Left renal pelvis (tissue), 4 donors: ENCODE results near the gene ZNF616. TPM values are rescaled to one million over a fixed set of nuclear protein-coding genes. Genes with fewer than 3 reads are reported as not detected.

Experiments used
- DNase-seq, 4 donors: peaks; one replicate each; pipeline ENCODE4 v3.0.0-alpha.2; 2013; ENCODE audit warnings: low read depth in 4 of 4, low spot score in 3 of 4
- polyA plus RNA-seq, 4 donors: library from polyadenylated mRNA; unstranded; fragments of 120-200 nt; gene quantifications; one replicate each; pipeline ENCODE4 v1.2.1, GENCODE V29; 2013; ENCODE audit not compliant: insufficient read length in 4 of 4

Gene ZNF616
- polyA plus RNA-seq, result 10 to 100 TPM; 17.7 to 23.2 (median 19.7) TPM

DNA sequence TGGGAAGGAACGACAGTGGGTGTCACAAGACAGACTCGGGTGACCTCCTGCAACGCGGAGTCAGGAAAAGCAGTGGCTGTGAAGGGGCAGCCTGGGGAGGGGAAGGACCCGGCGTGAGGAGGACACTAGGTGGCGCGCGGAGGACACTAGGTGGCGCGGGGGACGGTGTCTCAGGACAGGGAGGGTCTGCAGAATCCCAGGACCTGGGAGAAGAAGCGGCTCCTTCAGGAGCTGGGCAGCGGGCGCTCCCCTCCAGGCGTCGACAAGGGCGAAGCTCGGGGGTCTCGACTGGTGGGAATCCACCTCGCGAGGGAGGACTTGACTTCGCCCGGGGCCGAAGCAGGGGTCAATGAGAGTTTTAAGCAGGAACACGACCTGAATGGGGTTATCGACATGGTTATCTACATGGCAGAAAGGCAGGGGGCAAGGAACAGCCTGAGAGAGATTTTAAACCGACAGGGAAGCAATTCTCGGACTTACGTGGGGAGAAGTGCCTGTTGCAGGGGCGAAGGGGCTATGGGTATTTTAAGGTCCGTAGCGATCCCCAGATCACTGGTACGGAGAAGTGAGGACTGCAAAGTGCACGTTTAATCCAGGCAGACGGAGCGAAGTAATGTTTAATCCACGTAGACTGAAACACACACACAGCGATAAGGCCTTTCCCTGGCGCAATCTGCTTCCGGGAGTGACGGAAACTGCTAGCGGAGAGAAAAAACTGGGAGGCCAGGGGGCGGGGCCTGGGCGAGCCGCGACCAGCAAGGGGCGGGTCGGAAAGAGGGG lies at the start of gene ZNF616:
ZNF616 (minus strand) TSS at position 687 of the 780 bp plus-strand sequence. CDS start 9,426 bp downstream, outside the sequence.
- peak; percentile 83 to 89 (median 88) for DNase-seq

DNA sequence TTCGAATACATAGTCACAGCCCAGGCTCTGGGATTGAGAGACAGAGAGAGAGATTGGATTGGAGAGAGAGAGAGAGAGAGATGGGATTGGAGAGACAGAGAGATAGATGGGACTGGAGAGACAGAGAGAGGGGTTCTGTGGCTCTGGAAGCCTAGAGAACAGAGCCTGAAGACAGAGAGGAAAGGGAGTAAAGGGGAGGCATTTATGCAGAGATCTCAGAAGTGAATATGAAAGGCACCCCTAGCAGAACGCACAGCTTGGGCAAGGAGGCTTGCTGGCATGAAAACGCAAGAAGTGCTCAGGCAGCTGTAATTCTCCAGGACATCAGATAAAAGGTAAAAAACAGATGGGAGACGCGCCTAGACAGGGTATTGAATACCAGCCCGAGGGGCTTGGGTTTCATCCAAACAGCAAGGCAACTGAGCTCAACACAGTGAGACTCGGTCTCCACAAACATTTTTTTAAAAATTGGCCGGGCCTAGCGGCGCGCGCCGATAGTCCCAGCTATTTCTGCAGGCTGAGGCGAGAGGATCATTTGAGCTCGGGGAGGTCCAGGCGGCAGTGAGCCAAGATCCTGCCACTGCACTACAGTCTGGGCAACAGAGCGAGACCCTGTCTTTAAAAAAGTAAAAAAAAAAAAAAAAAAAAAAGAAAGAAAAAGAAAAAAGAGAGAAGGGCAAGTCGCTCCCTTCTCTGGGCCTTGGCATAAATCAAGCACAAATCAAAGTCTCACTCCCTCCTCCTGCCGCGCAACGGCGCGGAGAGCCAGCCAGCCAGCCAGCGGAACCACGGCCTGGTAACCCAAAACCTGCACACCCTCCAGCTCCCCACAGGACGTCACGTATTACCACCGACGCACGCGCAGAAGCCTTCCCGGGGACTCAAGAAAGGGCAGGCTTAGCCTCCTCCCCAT lies 49.3 kb upstream of the ZNF616 start:
- DNase-seq, result peak in 1 of 4 donors; percentile 73

DNA sequence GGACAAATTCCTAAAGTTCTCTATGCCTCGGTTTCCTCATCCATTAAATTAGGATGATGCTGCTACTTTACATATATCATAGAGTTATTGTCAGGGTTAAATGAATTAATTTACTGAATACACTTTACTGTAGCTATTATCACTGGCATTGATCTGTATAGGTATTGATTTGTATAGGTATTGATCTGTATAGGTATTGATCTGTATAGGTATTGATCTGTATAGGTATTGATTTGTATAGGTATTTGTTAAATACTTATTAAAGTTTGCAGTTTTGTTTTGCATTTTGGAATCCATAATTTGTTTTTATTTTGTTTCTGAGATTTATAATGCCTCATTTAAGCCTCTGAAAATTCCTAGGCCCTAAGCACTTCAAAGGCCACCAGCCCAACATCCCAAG lies 47.7 kb upstream of the ZNF616 start:
- DNase-seq, result no peak

DNA sequence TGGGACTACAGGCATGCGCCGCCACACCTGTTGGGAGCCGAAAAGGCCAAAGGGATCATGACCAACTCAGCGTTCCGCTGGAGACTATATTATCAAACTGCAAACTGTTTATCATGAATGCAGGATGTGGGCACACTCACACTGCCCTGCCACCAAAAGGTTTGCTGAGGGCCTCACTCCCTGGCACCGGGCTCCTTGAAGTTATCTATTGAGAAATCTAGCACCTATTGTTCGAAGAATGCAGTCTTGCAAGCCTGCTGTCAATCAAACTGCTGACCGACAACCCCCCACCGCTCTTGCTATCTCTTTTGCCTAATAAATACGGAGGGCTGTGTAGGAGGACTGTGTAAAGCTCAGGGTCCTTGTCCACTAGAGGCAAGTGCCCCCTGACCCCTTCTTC lies 36.8 kb upstream of the ZNF616 start:
- DNase-seq, result no peak

DNA sequence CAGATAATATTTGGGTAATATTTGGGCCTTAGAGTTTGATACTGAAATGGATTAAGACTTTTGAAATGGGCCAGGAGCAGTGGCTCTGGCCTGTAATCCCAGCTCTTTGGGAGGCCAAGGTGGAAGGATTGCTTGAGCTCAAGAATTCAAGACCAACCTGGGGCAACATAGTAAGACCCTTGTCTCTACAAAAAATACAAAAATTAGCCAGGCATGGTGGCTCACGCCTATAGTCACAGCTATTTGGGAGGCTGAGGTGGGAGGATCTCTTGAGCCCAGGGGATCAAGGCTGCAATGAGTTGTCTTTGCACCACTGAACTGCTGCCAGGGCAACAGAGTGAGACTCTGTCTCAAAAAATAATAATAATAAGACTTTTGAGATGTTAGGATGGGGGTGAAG lies 32.6 kb upstream of the ZNF616 start:
- DNase-seq, result no peak

DNA sequence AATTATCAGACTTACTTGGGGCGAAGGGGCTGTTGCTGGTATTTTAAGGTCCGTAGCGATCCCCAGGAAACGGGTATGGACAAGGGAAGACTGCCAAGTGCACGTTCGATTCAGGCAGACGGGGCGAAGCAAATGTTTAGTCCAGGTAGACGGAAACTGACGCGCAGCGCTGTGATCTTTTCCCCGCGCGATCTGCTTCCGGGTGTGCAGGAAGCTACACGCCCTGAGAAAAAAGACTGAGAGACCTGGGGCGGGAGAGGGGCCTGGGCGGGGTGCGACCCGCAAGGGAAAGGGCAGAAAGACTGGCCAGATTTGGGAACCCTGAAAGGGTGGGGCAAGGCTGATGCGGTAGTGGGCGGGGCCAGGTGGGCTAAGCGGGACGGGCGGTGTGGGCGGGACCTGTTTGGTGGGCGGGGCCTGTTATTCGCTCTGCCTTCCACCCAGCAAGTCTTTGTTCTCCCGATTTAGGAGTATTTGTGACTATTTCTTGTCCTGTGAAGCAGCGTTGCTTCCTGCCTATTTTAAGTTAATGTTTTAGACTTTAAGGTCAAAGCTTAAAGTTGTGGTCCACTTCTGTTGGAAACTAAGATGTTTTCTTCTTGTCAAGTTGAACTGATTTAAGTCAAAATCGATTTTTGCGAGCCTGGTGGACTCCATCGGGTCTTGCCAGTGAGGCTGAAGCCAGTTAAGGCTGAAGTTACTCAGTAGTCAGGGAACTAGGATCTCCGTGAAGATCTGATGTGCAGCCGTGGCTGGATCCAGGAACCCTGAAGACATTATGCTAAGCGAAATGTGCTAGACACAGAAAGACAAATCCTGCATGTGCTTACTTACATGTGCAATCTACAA lies 31.8 kb upstream of the ZNF616 start, which contains the start of gene ZNF836:
ZNF836 (minus strand) TSS at position 301 of the 849 bp plus-strand sequence. CDS start 3,549 bp downstream, outside the sequence.
- DNase-seq, result peak; percentile 73 to 81 (median 76)

DNA sequence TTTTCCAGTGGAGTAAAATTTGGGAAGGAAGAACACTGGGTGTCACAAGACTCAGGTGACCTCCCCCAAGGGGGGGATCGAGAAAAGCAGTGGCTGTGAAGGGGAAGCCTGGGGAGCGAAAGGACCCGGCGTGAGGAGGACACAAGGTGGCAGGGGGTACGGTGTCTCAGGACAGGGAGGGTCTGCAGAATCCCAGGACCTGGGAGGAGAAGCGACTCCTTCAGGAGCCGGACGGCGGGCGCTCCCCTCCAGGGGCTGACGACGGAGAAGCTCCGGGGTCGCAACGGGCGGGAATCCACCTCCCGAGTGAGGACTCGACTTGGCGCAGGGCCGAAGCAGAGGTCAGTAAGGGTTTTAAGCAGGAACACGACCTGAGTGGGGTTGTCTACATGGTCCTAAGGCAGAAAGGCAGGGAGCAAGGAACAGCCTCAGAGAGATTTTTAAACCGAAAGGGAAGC lies 31.2 kb upstream of the ZNF616 start:
- DNase-seq, result peak in 1 of 4 donors; percentile 31

DNA sequence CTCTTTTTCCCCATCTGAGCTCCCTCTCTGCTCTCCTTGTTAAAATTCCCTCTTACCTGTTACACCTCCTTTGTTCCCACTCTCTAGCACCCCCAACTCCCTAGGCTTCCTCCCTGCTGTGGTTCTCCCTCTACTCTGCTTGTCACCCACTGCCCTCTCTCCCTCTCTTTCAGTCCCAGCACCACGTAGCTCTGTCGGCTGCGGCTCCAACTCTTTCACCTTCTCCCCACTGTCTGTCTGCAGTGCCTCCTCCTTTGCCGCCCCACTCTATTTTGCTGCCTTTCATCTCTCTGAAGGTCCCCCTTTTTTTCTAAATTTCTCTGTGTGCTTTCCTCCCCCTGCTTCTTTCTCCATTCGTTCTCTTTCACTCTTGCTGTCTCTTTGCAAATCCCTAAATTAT lies 30.6 kb upstream of the ZNF616 start:
- no peak for DNase-seq

DNA sequence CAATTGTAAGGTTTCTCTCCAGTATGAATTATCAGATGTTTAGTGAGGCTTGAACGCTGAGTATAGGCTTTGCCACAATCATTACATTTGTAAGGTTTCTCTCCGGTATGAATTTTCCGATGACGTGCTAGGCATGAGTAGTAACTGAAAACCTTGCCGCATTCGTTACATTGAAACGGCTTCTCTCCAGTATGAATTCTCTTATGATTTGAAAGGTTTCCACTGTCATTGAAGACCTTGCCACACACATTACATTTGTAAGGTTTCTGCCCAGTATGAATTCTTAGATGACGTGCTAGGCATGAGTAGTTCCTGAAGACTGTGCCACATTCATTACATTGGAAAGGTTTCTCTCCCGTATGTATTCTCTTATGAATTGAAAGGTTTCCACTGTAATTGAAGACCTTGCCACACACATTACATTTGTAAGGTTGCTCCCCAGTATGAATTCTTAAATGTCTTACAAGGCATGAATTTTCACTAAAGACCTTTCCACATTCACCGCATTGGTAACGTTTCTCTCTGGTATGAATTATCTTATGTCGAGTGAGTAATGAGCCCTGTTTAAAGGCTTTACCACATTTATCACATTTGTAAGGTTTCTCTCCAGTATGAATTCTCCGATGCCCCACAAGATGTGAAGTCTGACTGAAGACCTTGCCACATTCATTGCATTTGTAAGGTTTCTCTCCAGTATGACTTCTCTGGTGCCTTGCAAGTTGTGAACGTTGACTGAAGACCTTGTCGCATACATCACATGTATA lies 16.0 kb upstream of the ZNF616 start:
- no peak for DNase-seq

DNA sequence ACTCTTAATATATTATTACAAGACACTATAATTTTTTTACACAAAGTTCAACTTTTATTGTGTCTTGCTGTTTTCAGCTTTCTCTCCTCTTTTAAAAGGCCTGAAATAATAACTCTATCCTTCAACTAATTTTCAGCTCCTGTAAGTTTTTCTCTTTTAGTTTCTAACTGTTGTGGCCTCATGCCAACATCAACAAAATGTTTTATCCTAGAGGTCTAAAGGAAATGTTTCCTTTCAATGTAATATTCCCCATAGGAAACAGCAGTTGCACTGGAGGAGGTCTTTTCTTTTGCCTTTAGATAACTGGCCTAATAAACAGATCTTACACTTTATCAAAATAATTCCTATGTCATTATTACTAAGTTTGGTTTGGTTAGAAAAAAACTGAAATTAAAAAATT lies 8.5 kb upstream of the ZNF616 start:
- no peak for DNase-seq

DNA sequence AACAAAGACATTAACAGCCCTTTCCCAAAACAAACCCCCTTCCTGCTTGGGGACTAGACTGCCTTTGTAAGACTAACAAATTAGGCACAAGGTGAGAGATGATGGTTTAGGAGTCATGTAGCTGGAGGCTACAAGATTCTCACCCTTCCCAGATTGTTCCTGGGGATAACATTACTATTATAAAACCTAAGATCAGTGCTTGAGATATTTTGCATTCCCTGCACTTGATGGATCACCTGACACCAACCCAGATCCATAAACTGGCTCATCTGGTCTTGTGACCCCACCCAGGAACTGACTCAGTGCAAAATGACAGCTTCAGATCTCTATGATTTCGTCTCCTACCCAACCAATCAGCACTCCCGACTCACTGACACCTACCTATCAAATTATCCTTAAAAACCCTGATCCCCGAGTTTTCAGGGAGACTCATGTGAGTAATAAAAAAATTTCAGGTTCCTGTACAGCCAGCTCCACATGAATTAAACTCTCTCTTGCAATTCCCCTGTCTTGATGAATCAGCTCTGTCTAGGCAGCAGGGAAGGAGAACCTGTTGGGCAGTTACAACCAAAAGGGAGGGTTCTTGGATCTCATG lies 2.4 kb upstream of the ZNF616 start:
- DNase-seq, result no peak

DNA sequence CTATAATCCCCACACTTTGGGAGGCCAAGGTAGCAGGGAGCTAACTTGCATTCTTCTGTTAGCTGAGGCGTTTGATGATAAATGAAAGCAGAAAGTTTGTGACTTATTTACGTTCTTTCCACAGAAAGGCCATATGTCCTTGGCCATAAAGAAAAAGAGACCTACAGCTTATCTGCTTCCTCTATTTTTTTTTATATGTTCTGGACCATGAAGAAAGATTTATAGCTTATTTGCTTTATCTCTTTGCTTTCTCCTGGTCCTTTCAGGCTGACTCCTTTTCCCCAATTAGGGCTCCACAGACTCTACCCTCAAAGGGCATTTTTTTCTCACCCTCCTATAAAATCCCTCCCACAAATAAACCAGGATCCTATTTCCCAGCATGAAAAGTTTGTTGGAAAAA lies 1.5 kb upstream of the ZNF616 start:
- peak in 1 of 4 donors; percentile 25 for DNase-seq

DNA sequence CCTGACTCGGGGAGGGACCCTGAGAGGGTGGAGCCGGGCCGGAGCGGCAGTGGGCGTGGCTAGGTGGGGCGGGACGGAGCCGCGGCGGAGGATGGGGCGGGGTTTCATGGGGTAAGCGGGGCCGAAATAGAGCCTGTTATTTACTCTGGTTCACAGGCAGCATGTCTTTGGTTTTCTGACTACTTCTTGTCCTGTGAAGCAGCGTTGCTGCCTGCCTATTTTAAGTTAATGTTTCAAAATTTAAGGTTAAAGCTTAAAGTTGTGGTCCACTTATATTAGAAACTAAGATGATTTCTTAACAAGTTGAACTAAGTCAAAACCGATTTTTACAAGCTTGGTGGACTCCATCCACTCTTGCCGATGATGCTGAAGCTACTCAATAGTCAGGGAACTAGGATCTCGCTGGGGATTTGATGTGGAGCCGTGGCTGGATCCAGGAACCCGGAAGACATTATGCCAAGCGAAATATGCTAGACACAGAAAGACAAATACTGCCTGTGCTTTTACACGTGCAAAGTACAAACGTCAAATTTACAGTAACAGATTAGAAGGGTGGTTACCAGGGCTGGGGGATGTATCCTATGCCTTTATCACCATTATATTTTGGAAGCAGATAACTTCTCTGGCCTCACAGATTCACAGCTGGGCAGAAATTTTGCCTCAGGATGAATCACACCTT lies 433 bp upstream of the ZNF616 start:
- no peak for DNase-seq

DNA sequence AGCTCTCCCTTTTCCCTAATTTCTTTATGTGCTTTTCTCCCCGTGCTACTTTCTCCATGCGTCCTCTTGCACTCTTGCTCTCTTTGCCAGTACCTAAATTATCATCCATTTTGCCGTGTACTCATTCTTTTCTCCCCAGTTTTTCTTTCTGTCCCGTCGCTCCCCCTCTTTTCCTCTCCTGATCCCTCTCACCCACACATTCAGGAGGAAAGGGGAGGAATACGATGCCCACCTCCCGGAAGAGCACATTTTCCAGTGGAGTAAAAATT lies 821 bp downstream of the ZNF616 start:
- DNase-seq, result peak in 1 of 4 donors; percentile 52

DNA sequence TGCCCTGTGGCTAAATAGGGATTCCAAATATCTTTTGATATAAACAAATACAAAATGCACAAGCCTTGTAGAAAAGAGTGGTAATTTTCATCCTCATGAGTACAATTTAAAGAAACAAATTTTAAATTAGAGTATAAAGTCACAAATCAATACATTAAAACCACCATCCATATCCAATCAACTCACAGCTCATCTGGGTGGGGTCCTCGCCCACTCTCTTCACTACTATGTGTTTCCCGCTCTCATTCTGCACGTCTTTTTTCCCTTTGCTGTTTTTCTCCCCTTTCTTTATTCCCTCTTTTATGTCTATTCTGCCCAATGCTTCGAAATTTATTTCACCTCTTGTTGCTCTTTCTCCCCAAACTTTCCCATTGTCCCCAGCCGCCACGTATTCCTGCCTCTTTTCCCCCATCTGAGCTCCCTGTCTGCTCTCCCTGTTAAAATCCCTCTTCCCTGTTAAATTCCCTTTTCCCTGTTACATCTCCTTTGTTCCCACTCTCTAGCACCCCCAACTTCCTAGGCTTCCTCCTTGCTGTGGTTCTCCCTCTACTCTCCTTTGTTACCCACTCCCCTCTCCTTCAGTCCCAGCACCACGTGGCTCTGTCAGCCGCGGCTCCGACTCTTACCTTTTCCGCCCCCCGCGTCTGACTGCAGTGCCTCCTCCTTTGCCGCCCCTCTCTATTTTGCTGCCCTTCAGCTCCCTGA lies 1.3 kb downstream of the ZNF616 start:
- peak in 2 of 4 donors; percentile 31 to 45 for DNase-seq

DNA sequence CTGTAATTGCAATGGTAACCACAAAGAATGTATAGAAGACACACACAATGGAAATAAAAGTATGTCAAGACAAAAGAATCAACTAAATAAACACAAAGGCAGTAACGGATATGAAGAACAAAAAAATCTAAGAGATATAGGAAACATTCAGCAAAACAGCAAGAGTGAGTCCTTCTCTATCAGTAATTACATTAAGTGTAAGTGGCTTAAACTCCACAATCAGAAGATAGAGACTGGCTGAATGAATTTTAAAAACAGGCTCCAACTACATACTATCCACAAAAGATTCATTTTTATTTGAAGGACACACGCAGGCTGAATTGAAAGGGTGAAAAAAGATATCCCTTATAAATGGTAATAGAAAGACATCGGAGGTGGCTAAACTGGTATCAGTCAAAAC lies 19.5 kb downstream of the ZNF616 start:
- DNase-seq, result no peak

DNA sequence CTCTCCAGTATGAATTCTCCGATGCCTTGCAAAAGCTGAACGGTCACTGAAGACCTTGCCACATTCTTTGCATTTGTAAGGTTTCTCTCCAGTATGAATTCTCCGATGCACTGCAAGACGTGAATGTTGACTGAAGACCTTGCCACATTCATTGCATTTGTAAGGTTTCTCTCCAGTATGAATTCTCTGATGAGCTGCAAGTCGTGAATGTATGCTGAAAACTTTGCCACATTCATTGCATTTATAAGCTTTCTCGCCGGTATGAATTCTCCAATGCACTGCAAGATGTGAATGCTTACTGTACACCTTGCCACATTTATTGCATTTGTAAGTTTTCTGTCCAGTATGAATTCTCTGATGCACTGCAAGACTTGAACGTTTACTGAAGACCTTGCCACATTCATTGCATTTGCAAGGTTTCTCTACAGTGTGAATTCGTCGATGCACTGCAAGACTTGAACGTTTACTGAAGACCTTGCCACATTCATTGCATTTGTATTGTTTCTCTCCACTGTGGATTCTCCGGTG lies 24.1 kb downstream of the ZNF616 start:
- no peak for DNase-seq

DNA sequence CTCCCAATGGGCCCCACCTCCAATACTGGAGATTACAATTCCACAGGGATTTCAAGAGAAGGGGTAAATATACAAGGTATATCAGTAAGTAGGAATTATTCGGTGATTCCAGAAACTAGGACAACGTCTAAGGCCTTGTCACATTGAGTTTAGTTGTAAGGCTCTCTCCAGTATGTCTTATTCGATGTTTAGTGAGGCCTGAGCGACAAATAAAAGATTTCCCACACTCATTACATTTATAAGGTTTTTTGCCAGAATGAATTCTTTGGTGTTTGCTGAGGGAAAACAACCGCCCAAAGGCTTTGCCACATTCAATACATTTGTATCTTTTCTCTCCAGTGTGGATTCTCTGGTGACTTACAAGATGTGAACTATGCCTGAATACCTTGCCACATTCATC lies 25.0 kb downstream of the ZNF616 start:
- DNase-seq, result no peak
